ENCODE results near the gene CYP51A1.

GRCh38 chr7:92108821-92109220, 25.5 kb downstream of the CYP51A1 start:
- TF ChIP-seq REST (IDR thresholded peaks at IDR 0.05; ENCODE audit: low read depth) (no peak), CEBPB (IDR thresholded peaks at IDR 0.05) (no peak), EP300 (IDR thresholded peaks at IDR 0.05; ENCODE audit: borderline replicate concordance) (no peak), YY1 (IDR thresholded peaks at IDR 0.05; ENCODE audit: low read depth) (no peak), TCF12 (IDR thresholded peaks at IDR 0.05; ENCODE audit: low read depth) (no peak)

All from Ishikawa (cell line).